GM19372 (cell line): Measurements from ENCODE around the gene PCSK1N.
"Not testable (repeated sequence)": the region's sequence is repeated elsewhere in the genome, so short reads cannot be mapped to it uniquely, and the experiment has no call there.

ENCODE experiments used
- ATAC-seq: cut with Tn5 transposase; IDR thresholded peaks from one replicate; pipeline ENCODE4 v1.9.1; 2021; ENCODE audit warnings: mild to moderate bottlenecking, low read depth, moderate library complexity; ENCODE audit not compliant: unreplicated experiment

PCSK1N gene

DNA sequence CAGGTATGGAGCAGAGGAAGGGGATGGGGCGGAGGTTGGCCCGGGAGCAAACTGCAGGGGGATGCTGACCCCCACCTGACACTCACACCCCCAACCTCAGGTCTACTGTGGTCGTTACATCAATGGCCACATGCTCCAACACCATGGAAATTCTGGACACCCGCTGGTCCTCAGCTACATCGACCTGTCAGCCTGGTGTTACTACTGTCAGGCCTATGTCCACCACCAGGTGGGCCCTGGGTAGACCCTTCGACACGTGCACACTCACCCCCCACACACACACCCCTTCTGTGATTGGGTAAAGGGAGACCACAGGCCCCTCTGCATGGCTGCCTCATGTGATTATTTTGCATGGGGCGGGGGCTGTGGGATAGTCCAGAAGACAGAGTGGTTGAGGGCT is 11.3 kb downstream of the PCSK1N start:
- ATAC-seq, result no peak

DNA sequence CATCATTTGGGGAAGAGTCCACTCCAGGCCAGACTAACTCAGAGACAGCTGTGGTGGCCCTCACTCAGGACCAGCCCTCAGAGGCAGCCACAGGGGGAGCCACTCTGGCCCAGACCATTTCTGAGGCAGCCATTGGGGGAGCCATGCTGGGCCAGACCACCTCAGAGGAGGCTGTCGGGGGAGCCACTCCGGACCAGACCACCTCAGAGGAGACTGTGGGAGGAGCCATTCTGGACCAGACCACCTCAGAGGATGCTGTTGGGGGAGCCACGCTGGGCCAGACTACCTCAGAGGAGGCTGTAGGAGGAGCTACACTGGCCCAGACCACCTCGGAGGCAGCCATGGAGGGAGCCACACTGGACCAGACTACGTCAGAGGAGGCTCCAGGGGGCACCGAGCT is 12.4 kb downstream of the PCSK1N start:
- no peak for ATAC-seq

DNA sequence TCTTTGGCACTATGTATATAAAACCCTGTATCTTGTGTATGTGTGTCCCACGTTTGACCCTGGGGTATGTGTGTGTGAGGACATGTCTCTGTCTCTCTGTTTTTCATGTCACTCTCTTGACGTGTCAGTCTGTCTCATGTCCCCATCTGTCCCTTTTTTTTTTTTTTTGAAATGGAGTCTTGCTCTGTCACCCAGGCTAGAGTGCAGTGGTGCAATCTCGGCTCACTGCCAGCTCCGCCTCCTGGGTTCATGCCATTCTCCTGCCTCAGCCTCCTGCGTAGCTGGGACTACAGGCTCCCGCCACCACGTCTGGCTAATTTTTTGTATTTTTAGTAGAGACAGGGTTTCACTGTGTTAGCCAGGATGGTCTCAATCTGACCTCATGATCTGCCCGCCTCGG is 16.0 kb downstream of the PCSK1N start:
- ATAC-seq, result not testable (repeated sequence)

DNA sequence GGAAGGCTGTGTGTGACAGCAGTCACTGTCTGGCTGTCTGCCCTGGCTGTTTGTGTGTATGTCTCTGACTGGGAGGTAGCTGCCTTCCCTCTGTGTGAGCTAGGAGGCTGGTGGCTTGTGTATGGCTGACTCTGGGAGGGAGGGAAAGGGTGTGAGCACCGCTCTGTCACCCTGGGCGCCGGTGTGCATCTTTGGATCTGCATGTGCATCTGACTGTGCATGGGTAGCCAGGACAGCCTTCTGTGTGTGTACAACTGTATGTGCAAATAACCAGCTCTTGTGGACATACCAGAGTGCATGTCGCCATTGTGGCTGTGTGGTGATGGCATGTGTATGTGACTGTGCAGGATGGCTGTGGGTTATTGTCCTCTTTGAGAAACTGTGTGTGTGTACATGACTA is 16.5 kb downstream of the PCSK1N start:
- no peak for ATAC-seq

- ATAC-seq, result no peak
Measured at GRCh38 chrX:48818098-48818497, 17.3 kb downstream of the PCSK1N start.

- ATAC-seq, result no peak
Measured at GRCh38 chrX:48816014-48816810, 19.2 kb downstream of the PCSK1N start.

DNA sequence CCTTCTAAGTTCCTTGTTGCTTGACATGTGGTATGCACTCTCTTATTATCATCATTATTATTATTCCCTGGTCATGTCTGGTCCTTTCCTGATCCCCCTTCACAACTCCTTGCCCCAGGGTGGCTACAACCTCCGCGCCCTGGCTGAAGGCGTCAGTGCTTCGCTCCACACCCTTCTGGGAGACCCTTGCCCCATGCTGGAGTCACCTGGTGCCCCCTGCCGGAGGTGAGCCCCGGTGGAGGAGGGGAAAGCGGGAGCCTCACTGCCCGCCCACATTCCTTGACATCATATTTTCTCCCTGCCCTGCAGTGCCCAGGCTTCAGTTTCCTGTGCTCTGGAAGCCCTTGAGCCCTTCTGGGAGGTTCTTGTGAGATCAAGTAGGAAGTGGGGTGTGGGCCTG is 20.1 kb downstream of the PCSK1N start:
- no peak for ATAC-seq

- ATAC-seq, result no peak
Measured at GRCh38 chrX:48814722-48815121, 20.7 kb downstream of the PCSK1N start.

DNA sequence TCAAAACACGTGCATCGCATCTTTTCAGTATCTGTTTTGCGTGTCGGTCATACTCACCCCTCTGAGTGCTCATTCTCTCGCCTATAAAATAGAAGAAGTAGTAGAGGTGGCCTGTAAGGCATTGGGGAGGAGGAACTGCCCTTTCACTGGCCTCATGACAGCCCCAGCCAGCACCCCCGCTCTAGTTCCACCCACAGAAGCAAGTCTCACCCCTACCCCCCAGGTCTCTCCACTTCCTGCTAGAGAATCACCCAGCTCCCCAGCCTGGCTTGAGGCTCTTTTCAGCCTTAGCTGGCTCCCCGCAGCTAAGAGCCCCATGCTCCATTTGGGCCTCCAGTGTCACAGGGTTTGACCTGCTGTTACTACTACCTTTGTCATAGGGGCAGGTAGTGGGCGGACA is 21.8 kb downstream of the PCSK1N start:
- no peak for ATAC-seq

GRCh38 chrX:48806081-48806480 is 29.3 kb downstream of the PCSK1N start:
- no peak for ATAC-seq

DNA sequence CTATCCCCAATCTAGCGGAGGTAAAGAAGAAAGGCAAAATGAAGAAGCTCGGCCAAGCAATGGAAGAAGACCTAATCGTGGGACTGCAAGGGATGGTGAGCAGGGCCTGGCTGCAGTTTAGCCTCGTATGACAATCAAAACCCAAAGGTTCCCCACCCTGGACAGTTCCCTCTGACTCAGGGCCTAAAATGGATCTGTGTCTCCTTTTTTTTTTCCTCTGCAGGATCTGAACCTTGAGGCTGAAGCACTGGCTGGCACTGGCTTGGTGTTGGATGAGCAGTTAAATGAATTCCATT is 32.6 kb downstream of the PCSK1N start:
- ATAC-seq, result no peak

GRCh38 chrX:48802089-48802904 is 33.1 kb downstream of the PCSK1N start:
- ATAC-seq, result peak; percentile 37

DNA sequence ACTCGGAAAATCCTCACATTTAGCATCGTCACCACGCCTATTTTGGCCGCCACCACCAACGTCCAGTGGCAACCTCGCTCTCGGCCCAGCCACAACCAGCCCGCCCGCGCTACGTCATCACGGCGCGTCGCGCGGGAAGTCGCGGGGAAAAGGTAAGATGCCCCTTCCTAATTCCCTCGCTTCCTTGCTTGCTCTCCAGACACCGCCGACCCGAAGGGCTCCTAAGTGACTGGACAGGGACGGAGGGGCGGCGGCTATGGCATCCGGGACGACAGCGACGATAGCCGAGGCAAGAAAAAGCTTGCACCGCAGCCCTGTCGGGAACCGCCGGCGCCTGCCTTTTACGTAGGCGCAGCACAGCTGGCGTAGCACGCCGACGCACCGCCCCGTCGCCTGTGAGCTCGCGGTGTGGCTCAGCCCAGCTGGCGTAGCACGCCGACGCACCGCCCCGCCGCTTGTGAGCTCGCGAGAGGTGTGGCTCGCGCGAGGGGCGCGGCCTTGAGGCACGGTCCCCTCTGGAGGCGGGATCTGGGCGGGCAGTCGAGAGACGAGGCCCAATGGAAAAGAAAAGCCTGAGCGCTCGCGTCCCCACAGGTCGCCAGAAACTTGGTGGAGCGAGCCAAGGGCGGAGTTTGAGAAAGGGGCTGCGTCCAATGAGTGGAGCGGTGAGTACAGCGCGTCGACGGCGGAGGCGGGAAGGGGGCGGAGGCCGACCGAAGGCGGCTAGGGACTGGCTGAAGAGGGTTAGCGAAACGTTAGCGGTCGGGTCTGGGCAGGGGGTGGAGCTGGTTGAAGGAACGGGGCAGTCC is 33.9 kb downstream of the PCSK1N start, which contains the start of gene HDAC6:
HDAC6 (plus strand) TSS at position 788 of the 809 bp plus-strand sequence. CDS start 626 bp downstream, outside the sequence.
- peak; percentile 82 for ATAC-seq

GRCh38 chrX:48800574-48801279 is 34.7 kb downstream of the PCSK1N start:
- no peak for ATAC-seq

DNA sequence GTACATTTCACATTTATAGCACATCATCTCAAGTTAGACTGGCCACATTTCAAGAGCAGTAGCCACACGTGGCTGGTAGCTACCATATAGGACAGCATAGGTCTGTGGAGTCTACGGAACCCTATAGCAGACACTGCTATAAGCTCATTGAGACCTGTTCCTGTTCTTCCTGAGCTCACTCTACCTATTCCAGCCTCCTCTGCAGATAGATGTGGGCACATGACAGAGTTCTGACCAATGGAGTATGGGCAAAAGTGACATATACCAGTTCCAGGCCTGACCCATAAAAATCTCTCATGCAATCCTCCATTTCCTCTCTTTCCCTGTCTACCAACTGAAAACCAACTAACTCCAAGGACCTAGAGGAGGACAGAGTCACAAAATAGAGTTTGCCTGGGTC is 37.1 kb downstream of the PCSK1N start:
- no peak for ATAC-seq

GRCh38 chrX:48794911-48795515 is 40.4 kb downstream of the PCSK1N start:
- no peak for ATAC-seq

- no peak for ATAC-seq
Measured at GRCh38 chrX:48794340-48794910, 41.0 kb downstream of the PCSK1N start.

GRCh38 chrX:48793935-48794334 is 41.5 kb downstream of the PCSK1N start:
- ATAC-seq, result no peak

DNA sequence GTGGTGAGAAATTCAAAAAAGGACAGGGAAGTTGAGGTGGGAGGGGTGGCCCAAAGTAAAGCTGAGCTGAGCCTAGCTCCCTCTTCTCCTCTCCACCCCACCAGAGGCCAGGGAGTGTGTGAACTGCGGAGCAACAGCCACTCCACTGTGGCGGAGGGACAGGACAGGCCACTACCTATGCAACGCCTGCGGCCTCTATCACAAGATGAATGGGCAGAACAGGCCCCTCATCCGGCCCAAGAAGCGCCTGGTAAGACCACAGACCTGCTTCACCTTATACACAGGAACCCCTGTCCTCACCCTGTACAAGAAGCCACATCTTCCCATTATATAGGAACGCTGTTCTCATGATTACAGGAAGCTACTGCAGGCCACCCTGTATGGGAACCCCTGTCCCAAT is 43.2 kb downstream of the PCSK1N start:
- ATAC-seq, result no peak
